Hair follicle dermal papilla cell (primary cell): ENCODE measurements around the gene STARD9. TPM values are rescaled to one million over a fixed set of nuclear protein-coding genes. Genes with fewer than 3 reads are reported as not detected.

Experiments used
- total RNA-seq: library from RNA; depleted of rRNA; stranded (reverse); fragments of >200 nt; gene quantifications from 2 replicates; pipeline ENCODE4 v1.2.3, GENCODE V29; 2012

STARD9 gene
- total RNA-seq, result 19.8 and 25.8 TPM in 2 replicates

DNA sequence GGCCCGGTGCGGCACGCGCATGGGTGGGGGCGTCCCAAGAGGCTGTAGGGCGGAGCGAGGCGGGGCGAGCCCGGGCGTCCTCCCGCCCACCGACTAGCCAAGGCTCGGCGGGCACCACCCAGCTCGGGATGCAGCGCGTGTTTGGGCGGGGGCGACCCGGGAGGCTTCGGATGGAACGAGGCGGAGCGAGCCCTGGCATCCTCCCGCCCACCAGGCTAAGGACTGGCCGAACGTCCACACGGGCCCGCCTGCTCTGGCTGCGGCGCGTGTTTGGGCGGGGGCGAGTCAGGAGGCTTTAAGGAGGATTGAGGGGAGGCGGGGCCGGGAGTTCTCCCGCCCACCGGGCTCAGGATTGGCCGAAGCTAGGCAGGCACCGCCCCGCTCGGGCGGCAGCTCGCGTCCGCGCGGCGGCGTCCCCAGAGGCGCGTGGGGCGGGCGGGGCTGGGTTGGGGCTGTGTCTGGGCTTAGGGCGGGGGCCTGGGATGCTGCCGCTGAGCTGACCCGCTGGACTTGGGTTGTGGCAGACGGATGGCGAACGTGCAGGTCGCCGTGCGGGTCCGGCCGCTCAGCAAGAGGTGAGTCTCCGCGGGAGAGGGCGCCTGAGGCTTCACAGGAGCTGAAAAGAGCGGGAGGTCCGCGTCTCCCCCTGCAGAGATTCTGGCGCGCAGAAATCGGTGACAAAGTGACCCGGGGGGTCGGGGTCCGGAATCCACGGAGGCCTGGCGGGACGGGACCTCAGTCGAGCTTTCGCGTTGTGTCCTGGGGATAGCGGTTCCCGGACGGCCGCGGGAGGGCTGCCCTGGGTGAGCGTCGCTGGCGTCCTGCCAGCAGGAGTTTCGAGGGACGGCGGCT is at the start of gene STARD9:
TSS of gene STARD9 (plus strand) at position 419 of the 852 bp plus-strand sequence. CDS start at position 529, 110 bp downstream.

DNA sequence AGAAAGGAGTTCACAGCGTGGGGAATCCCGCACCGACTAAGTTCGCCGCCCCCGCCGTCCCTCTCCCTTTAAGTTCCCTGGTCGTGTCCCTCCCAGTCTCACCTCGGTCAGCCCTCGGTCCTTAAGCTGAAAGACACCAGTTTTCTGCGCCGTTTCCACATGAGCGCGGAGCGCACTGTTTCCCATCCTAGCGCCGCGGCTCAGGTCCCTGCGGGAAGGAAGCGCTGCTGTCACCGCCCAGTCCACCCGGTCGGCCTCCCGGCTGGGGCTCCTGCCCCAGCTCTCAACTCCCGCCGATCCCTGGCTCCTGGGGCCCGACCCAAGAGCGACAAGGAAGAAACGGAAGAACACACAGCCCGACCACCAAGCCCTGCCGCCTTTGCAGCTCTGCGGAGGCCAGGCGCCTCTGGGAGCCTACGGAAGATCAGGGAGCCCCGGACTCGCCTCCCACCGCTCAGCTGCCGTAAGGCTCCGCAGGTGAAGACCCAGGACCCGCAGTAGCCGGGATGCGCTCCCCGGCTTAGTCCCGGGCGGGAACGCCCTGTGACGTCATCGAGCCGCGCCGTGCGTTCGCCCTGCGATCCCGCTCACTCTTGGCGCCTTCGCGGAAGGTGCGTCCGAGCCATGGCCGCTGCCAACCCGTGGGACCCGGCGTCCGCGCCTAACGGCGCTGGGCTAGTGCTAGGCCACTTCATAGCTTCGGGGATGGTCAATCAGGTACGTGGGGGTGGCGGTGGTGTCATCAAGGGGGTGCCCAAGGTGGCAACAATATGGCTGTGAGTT is 27.0 kb upstream of the STARD9 start, which contains the start of the genes HAUS2 and LRRC57:
TSS of gene HAUS2 (plus strand) at position 590 of the 783 bp plus-strand sequence. CDS start at position 625, 35 bp downstream.
TSS of gene LRRC57 (minus strand) at position 545 of the 783 bp plus-strand sequence. CDS start at position 186, 359 bp downstream.

DNA sequence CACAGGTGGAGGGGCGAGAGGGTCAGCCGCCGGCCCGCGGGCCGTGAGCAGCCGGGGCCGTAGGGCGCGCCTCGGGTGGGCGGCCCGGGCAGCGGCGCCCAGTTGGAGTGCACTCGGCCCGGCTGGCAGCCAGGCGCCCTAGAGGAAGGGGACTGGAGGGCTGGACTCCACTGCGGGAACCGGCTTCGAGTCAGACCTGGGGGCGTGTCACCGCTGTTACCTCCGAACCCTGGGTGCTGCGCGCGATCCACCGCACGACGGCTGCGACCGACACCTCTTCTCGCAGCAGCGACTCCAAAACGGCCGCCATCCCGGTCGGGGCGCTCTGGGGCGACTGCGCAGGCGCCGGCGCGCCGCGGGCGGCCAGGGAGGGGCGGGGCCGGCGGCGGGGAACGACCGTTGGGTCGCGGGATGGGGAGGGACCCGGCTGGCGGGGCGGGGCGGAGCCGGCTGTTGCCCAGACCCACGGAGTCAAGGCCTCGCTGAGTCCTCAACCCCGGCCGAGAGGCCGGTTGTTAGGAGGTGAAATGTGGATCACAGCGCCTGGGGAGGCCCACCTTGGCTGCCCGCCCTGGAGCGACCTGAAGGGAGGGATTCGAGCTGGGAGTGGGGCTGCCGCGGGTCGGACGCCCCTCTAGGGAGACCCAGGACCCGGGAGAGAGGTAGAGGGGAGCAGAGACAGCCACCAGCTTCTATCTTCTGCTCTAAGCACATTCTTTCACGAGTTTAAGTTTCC is 161.6 kb downstream of the STARD9 start, which contains the start of gene CDAN1:
TSS of gene CDAN1 (minus strand) at position 336 of the 736 bp plus-strand sequence. CDS start at position 310, 26 bp downstream.

Other genes starting within 250 kb of the STARD9 start
- 1.2 and 1.9 TPM in 2 replicates for gene CAPN3, start 216.1 kb upstream of the STARD9 start, total RNA-seq
- 97.1 and 98.2 TPM in 2 replicates for gene ZNF106, start 84.5 kb upstream of the STARD9 start, total RNA-seq
- 64.7 and 83.9 TPM in 2 replicates for gene SNAP23, start 80.0 kb upstream of the STARD9 start, total RNA-seq
- gene LRRC57, start 26.8 kb upstream of the STARD9 start, total RNA-seq, result 14.1 and 17.8 TPM in 2 replicates
- 25.8 and 28.2 TPM in 2 replicates for gene HAUS2, start 26.8 kb upstream of the STARD9 start, total RNA-seq
- 5.5 and 8.0 TPM in 2 replicates for gene CDAN1, start 161.5 kb downstream of the STARD9 start, total RNA-seq